GM18519 (cell line): ENCODE data around the gene MTMR2.
A peak's percentile ranks its signal among the peaks of the same experiment; 100 is the strongest.
"Not testable (repeated sequence)": the region's sequence is repeated elsewhere in the genome, so short reads cannot be mapped to it uniquely, and the experiment has no call there.

Experiments
- ATAC-seq: cut with Tn5 transposase; IDR thresholded peaks from one replicate; pipeline ENCODE4 v1.9.1; 2021; ENCODE audit warnings: mild to moderate bottlenecking, moderate library complexity; ENCODE audit not compliant: unreplicated experiment, low FRiP score

MTMR2 gene

GRCh38 chr11:95829580-95830259 is 94.2 kb downstream of the MTMR2 start:
- no peak for ATAC-seq

- no peak for ATAC-seq
Observed at GRCh38 chr11:95827696-95828095, 96.2 kb downstream of the MTMR2 start.

- ATAC-seq: no peak
Observed at GRCh38 chr11:95821640-95822039, 102.3 kb downstream of the MTMR2 start.

GRCh38 chr11:95816037-95816436 is 107.9 kb downstream of the MTMR2 start:
- ATAC-seq: no peak

- not testable (repeated sequence) for ATAC-seq
Observed at GRCh38 chr11:95811052-95811451, 112.9 kb downstream of the MTMR2 start.

- not testable (repeated sequence) for ATAC-seq
Observed at GRCh38 chr11:95806464-95806863, 117.4 kb downstream of the MTMR2 start.

- ATAC-seq: no peak
Observed at GRCh38 chr11:95805869-95806268, 118.0 kb downstream of the MTMR2 start.

GRCh38 chr11:95803973-95804372 is 119.9 kb downstream of the MTMR2 start:
- no peak for ATAC-seq

GRCh38 chr11:95802806-95803205 is 121.1 kb downstream of the MTMR2 start:
- no peak for ATAC-seq

- no peak for ATAC-seq
Observed at GRCh38 chr11:95800438-95800837, 123.5 kb downstream of the MTMR2 start.

GRCh38 chr11:95799546-95799945 is 124.4 kb downstream of the MTMR2 start:
- no peak for ATAC-seq

GRCh38 chr11:95796501-95796900 is 127.4 kb downstream of the MTMR2 start:
- ATAC-seq: no peak

- ATAC-seq: no peak
Observed at GRCh38 chr11:95795627-95796295, 128.1 kb downstream of the MTMR2 start.

- no peak for ATAC-seq
Observed at GRCh38 chr11:95794086-95794485, 129.8 kb downstream of the MTMR2 start.

- ATAC-seq: no peak
Observed at GRCh38 chr11:95793116-95793515, 130.8 kb downstream of the MTMR2 start.

- no peak for ATAC-seq
Observed at GRCh38 chr11:95792700-95793099, 131.2 kb downstream of the MTMR2 start.

- no peak for ATAC-seq
Observed at GRCh38 chr11:95792200-95792599, 131.7 kb downstream of the MTMR2 start.

GRCh38 chr11:95791709-95792033 is 132.2 kb downstream of the MTMR2 start:
- ATAC-seq: no peak

- ATAC-seq: peak; percentile 16
Observed at GRCh38 chr11:95790933-95791708, 132.8 kb downstream of the MTMR2 start.

GRCh38 chr11:95790123-95790932 is 133.6 kb downstream of the MTMR2 start, which contains the start of gene CEP57:
Gene CEP57 (plus strand): TSS chr11:95790498. CDS start chr11:95790699, 201 bp downstream.
- ATAC-seq: peak; percentile 60
